K562 (cell line): Measurements from ENCODE around the gene MAPK13. TPM values are rescaled to one million over a fixed set of nuclear protein-coding genes. Genes with fewer than 3 reads are reported as not detected.
"Not testable (repeated sequence)": the region's sequence is repeated elsewhere in the genome, so short reads cannot be mapped to it uniquely, and the experiment has no call there.

Source experiments
- ATAC-seq: fragments of 200-7000 bp; cut with Tn5 transposase; 3 replicates; pipeline ENCODE4 v1.9.1; 2020; ENCODE audit warnings: moderate library complexity
- BruUV-seq: library from RNA; stranded (reverse); fragments of 400-500 nt; replicated peaks from 2 replicates; lab custom pipeline; 2021; lab: Mats Ljungman, UMichigan
- CTCF ChIA-PET: fragments of 300-600 bp; formaldehyde crosslinking; extraction: SDS; loops from one replicate; lab custom pipeline; 2021; ENCODE audit warnings: low intra/inter-chr PET ratio; lab: Yijun Ruan, JAX
- POLR2A ChIA-PET: fragments of 300-600, 350-650 bp; sonication (Branson Sonifier 250); formaldehyde crosslinking; extraction: SDS; loops from one replicate; lab custom pipeline; 2021; ENCODE audit warnings: antibody characterized with exemption, inconsistent platforms; lab: Yijun Ruan, JAX
- DNase-seq, 4 experiments: peaks; one replicate each; pipeline versions ENCODE4 v3.0.0 to v3.0.0-alpha.2; 2011 to 2018; ENCODE audit warnings: low spot score in 3 of 4, mixed read lengths in 3 of 4; ENCODE audit errors: extremely low read depth in 1 of 4
- FAIRE-seq: peaks from 2 replicates; lab custom pipeline; 2011; peaks lifted over from hg19 to GRCh38; lab: Jason Lieb, UNC
- H2AFZ ChIP-seq: 2 replicates; pipeline ENCODE4 v1.6.0; 2011; ENCODE audit warnings: low read depth, low read length, control low read depth, inconsistent platforms
- H3K27ac ChIP-seq: fragments of 200-600 bp; 3 replicates; pipeline ENCODE4 v1.8.0; 2011; ENCODE audit warnings: low read depth, mild to moderate bottlenecking, control low read depth, inconsistent platforms, low read length, moderate library complexity, mixed read lengths; ENCODE audit errors: extremely low read depth
- H3K27me3 ChIP-seq, 2 experiments: fragments of 300-600 bp in 1 of 2; 2 replicates in 1 of 2; 3 replicates in 1 of 2; pipeline versions ENCODE4 v1.6.0 to v1.8.0; 2011; ENCODE audit warnings: inconsistent platforms in 2 of 2, low read length in 2 of 2, mild to moderate bottlenecking in 1 of 2, mixed read lengths in 1 of 2, moderate library complexity in 1 of 2; ENCODE audit not compliant: control insufficient read depth in 2 of 2, insufficient read depth in 2 of 2
- H3K36me3 ChIP-seq: fragments of 300-600 bp; 3 replicates; pipeline ENCODE4 v1.8.0; 2011; ENCODE audit warnings: mild to moderate bottlenecking, low read length, inconsistent platforms; ENCODE audit not compliant: control insufficient read depth, insufficient read depth
- H3K4me1 ChIP-seq, 2 experiments: fragments of 200-600 bp in 1 of 2; replicated peaks in 1 of 2; 2 replicates in 1 of 2; 3 replicates in 1 of 2; pipeline versions ENCODE4 v1.5.1 to v1.8.0; 2011; ENCODE audit warnings: inconsistent platforms in 2 of 2, low read length in 2 of 2, mild to moderate bottlenecking in 1 of 2, mixed read lengths in 1 of 2, moderate library complexity in 1 of 2; ENCODE audit not compliant: control insufficient read depth in 2 of 2, insufficient read depth in 2 of 2
- H3K4me2 ChIP-seq: 2 replicates; pipeline ENCODE4 v1.6.1; 2011; ENCODE audit warnings: low read length, control low read depth, inconsistent platforms, mixed read lengths; ENCODE audit not compliant: insufficient read depth
- H3K4me3 ChIP-seq: fragments of 200-600 bp; sonication (generic), shearing (Covaris generic); 2 replicates; pipeline ENCODE4 v1.5.1; 2016; ENCODE audit warnings: control low read depth, inconsistent platforms
- H3K79me2 ChIP-seq: fragments of 200-600 bp; 3 replicates; pipeline ENCODE4 v1.8.0; 2011; ENCODE audit warnings: low read length, inconsistent platforms; ENCODE audit not compliant: control insufficient read depth, insufficient read depth
- H3K9ac ChIP-seq, 2 experiments: 2 replicates each; pipeline versions ENCODE4 v1.6.0 to v1.6.1; 2011; ENCODE audit warnings: low read depth in 2 of 2, low read length in 2 of 2, control low read depth in 1 of 2, inconsistent platforms in 1 of 2, mild to moderate bottlenecking in 1 of 2, mixed read lengths in 1 of 2; ENCODE audit not compliant: insufficient read depth in 1 of 2
- H3K9me1 ChIP-seq: one replicate; pipeline ENCODE4 v1.6.0; 2011; ENCODE audit warnings: inconsistent platforms, mild to moderate bottlenecking, low read length, moderate library complexity; ENCODE audit not compliant: control insufficient read depth, insufficient read depth
- H3K9me3 ChIP-seq: replicated peaks from 2 replicates; pipeline ENCODE4 v1.5.1; 2011; ENCODE audit warnings: low read depth, low read length, inconsistent platforms; ENCODE audit not compliant: control insufficient read depth, insufficient read depth
- H4K20me1 ChIP-seq: replicated peaks from 2 replicates; pipeline ENCODE4 v1.6.1; 2011; ENCODE audit warnings: low read length, inconsistent platforms, mixed read lengths; ENCODE audit not compliant: control insufficient read depth, insufficient read depth
- CBFA2T3 ChIP-seq: fragments of 450-650 bp; IDR thresholded peaks from 2 replicates; pipeline ENCODE4 v1.6.1; 2017
- EWSR1 ChIP-seq: fragments of 450-650 bp; IDR thresholded peaks from 2 replicates; pipeline ENCODE4 v1.6.1; 2018; ENCODE audit warnings: borderline replicate concordance, mild to moderate bottlenecking, low read depth, moderate library complexity; ENCODE audit not compliant: partially characterized antibody
- HDGF ChIP-seq: fragments of 450-650 bp; IDR thresholded peaks from 2 replicates; pipeline ENCODE4 v1.6.1; 2016
- HNRNPK ChIP-seq: fragments of 200-400 bp; formaldehyde crosslinking; IDR thresholded peaks from one replicate; pipeline ENCODE4 v1.6.1; 2018; ENCODE audit warnings: mild to moderate bottlenecking, low read depth, low read length; ENCODE audit not compliant: poor library complexity, severe bottlenecking
- MCM5 ChIP-seq: fragments of 450-650 bp; IDR thresholded peaks from 2 replicates; pipeline ENCODE4 v1.6.1; 2016; ENCODE audit warnings: low read depth
- MLLT1 ChIP-seq, 2 experiments: fragments of 450-650 bp; IDR thresholded peaks; 2 replicates each; pipeline ENCODE4 v1.6.1; 2016
- MYNN ChIP-seq, 2 experiments: sonication (generic); formaldehyde crosslinking in 1 of 2; IDR thresholded peaks; 2 replicates each; pipeline versions ENCODE4 v1.5.0 to v1.6.1; 2016 to 2020; ENCODE audit warnings: antibody characterized with exemption in 1 of 2, missing genetic modification reagents in 1 of 2
- NFIX ChIP-seq: fragments of 250-450 bp; sonication (Bioruptor Pico); IDR thresholded peaks from 2 replicates; pipeline ENCODE4 v1.4.0; 2020; ENCODE audit warnings: low read depth, mild to moderate bottlenecking, moderate library complexity
- WGBS: fragments of 100-300 bp; shearing (Covaris generic); methylation state at CpG from one replicate; pipeline ENCODE4 v1.1.6; 2016; ENCODE audit warnings: low coverage, mixed read lengths; ENCODE audit not compliant: insufficient coverage; ENCODE audit errors: missing lambda C conversion rate; 5-methylcytosine and 5-hydroxymethylcytosine counted together
- in situ Hi-C: fragments of 300-500 bp; cut with MboI; formaldehyde crosslinking; loops from 4 replicates; pipeline ENCODE4 v1.15.0; 2018; ENCODE audit warnings: inconsistent platforms, mixed read lengths
- intact Hi-C: fragments of 100-400 bp; cut with micrococcal nuclease; formaldehyde crosslinking; loops from 2 replicates; pipeline ENCODE4 v1.14.2; 2022
- polyA plus RNA-seq, 8 experiments: library from polyadenylated mRNA; depleted of rRNA in 4 of 8; stranded (reverse) in 5 of 8; unstranded in 3 of 8; fragments of >200 nt; fragmentation: Nextera tagmentation in 2 of 8; fragmentation: Illumina TruSeq in 1 of 8; extraction: Ambion mirVana in 2 of 8; extraction: Trizol in 1 of 8; gene quantifications; 2 replicates each; pipeline versions ENCODE4 v1.2.1 to v1.2.3, GENCODE V29; 2011 to 2014; ENCODE audit warnings: inconsistent platforms in 1 of 8, missing spikeins in 1 of 8
- total RNA-seq, 7 experiments: library from RNA; depleted of rRNA in 6 of 7; stranded (reverse); fragments of >200 nt in 6 of 7; fragmentation: Illumina TruSeq in 2 of 7; extraction: Trizol in 2 of 7; gene quantifications; 2 replicates each; pipeline versions ENCODE4 v1.2.1 to v1.2.3, GENCODE V29; 2011 to 2021; ENCODE audit warnings: low replicate concordance in 1 of 7

Gene MAPK13
- total and polyA plus RNA-seq, 9 of the 15 experiments (the other 6 are each of a cell fraction or from before 2014, with no cell fraction given) = 0.03 to 2.3 (median 0.48) TPM; not detected in 1

GRCh38 chr6:36124346-36124745, 6.0 kb upstream of the MAPK13 start:
- H4K20me1 ChIP-seq, DNase-seq, H3K9me3 ChIP-seq, H3K9me1 ChIP-seq, BruUV-seq, H3K4me3 ChIP-seq, H3K36me3 ChIP-seq, H3K27ac ChIP-seq, H3K9ac ChIP-seq, intact Hi-C loops, FAIRE-seq, H3K27me3 ChIP-seq, H3K4me2 ChIP-seq, in situ Hi-C loops, ATAC-seq, H3K79me2 ChIP-seq: not testable (repeated sequence)
- WGBS = 74% methylated on average over 8 of the region's 8 CpGs
- ChIA-PET CTCF (interaction anchor here (1.0 to 1.5 kb wide), 3 partner anchors 71 to 236 kb away, joined by 3 to 7 read pairs (median 6); partner anchors contain the start of gene MAPK14), POLR2A (interaction anchor here (0.6 kb wide), 1 partner anchor 807 kb away, joined by 3 read pairs; no protein-coding TSS in a partner anchor)
- peaks cover 49 to 61% of the 10 kb centered on the region in 2 experiments for H3K4me1 ChIP-seq
- 0 out of 2 replicates have a peak overlapping the region, but pooled peaks have one; percentile 21 for H2AFZ ChIP-seq
- TF ChIP-seq CBFA2T3 (peak; percentile 9; the same call in 1 of the 2 replicates), HDGF (peak; percentile 37; the same call in 1 of the 2 replicates)

DNA sequence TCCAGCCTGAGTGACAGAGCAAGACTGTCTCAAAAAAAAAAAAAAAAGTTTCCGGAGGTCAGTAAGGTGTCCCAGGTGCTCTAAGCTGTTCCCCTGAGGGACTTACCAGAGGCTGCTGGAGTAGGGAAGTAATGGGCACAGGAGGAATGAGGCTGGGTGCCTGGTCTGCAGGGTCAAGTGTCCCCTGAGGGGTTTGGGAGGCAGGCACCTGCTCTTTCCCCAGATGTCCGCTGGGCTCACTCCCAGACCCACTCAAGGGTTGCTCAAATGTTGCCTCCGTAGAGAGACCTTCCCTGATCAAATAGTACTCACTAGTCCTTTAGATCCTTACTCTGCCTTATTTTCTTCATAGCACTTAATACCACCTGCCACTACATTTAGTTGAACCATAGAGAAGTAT, 5.4 kb upstream of the MAPK13 start:
- Histone ChIP-seq H3K9me1 (no peaks in the 10 kb centered on the region), H3K27ac (no peak overlapping the region), H3K9me3 (no peaks in the 10 kb centered on the region), H3K4me2 (no peak overlapping the region), H2AFZ (no peak overlapping the region), H3K4me1 (peaks cover 44 to 56% of the 10 kb centered on the region in 2 experiments), H3K9ac (no peak overlapping the region), H4K20me1 (no peaks in the 10 kb centered on the region), H3K4me3 (no peak overlapping the region), H3K36me3 (no peaks in the 10 kb centered on the region), H3K79me2 (no peaks in the 10 kb centered on the region), H3K27me3 (no peaks in the 10 kb centered on the region)
- no peak for DNase-seq
- BruUV-seq = no TSS peak
- WGBS = 72% methylated on average over 3 of the region's 3 CpGs
- no peak for TF ChIP-seq MCM5
- TF ChIP-seq HNRNPK = no peak
- no peak for TF ChIP-seq NFIX (CRISPR knock-in tag)
- TF ChIP-seq EWSR1 = no peak
- no peak for TF ChIP-seq MLLT1 (IDR thresholded peaks at IDR 0.05)
- TF ChIP-seq MYNN (IDR thresholded peaks at IDR 0.05) = no peak
- TF ChIP-seq MYNN (CRISPR knock-in tag; IDR thresholded peaks at IDR 0.05) = no peak
- no peak for FAIRE-seq
- intact Hi-C loops (no loop called here), in situ Hi-C loops (no loop called here)
- POLR2A ChIA-PET = no interaction called here
- CTCF ChIA-PET = no interaction called here
- no peak for ATAC-seq
